Body of pancreas (tissue), 4 donors: ENCODE data around the gene PLPPR1. TPM values are rescaled to one million over a fixed set of nuclear protein-coding genes. Genes with fewer than 3 reads are reported as not detected.

Experiments used
- ATAC-seq: fragments of 150-250 bp; one replicate; pipeline ENCODE4 v1.9.1; 2016
- DNase-seq, 4 donors: peaks; one replicate each; pipeline ENCODE4 v3.0.0-alpha.2; 2019
- H3K27ac ChIP-seq, 4 donors: fragments of 200-600 bp; sonication (generic); 1 replicate in 3 of 4; 2 replicates in 1 of 4; pipeline versions ENCODE4 v1.5.1 to v1.6.1; 2016 to 2019; ENCODE audit warnings: mild to moderate bottlenecking in 1 of 4, mixed read lengths in 1 of 4, moderate library complexity in 1 of 4
- H3K27me3 ChIP-seq, 2 donors: fragments of 200-600 bp; sonication (generic); one replicate each; pipeline ENCODE4 v1.6.0; 2016; ENCODE audit warnings: mild to moderate bottlenecking in 1 of 2
- H3K36me3 ChIP-seq, 2 donors: fragments of 200-600 bp; sonication (generic); replicated peaks in 1 of 2; 2 replicates each; pipeline ENCODE4 v1.5.1; 2016; ENCODE audit warnings: low read depth in 2 of 2; ENCODE audit not compliant: insufficient read depth in 1 of 2
- H3K4me1 ChIP-seq: fragments of 200-600 bp; sonication (generic); one replicate; pipeline ENCODE4 v1.6.0; 2016
- H3K4me3 ChIP-seq, 2 donors: fragments of 200-600 bp; sonication (generic); 1 replicate in 1 of 2; 2 replicates in 1 of 2; pipeline ENCODE4 v1.5.1; 2016 to 2019
- H3K9me3 ChIP-seq, 3 donors: fragments of 200-600 bp; sonication (generic); 1 replicate in 2 of 3; 2 replicates in 1 of 3; pipeline ENCODE4 v1.5.1; 2016
- CTCF ChIP-seq, 7 experiments: fragments of 450-650 bp in 4 of 7; fragments of 200-600 bp in 3 of 7; sonication (generic) in 3 of 7; IDR thresholded peaks; one replicate each; pipeline ENCODE4 v1.5.1; 2016 to 2019; ENCODE audit warnings: antibody characterized with exemption in 7 of 7
- POLR2A ChIP-seq, 3 donors: fragments of 450-650 bp; IDR thresholded peaks; one replicate each; pipeline ENCODE4 v1.6.1; 2016; ENCODE audit warnings: antibody characterized with exemption in 3 of 3, mild to moderate bottlenecking in 2 of 3
- WGBS, 2 donors: methylation state at CpG; one replicate each; pipeline ENCODE4 v1.1.5; 2017; 5-methylcytosine and 5-hydroxymethylcytosine counted together
- intact Hi-C: fragments of 100-400 bp; cut with DNase I; formaldehyde crosslinking; loops from one replicate; pipeline ENCODE4 v1.15.1; 2023
- total RNA-seq, 2 donors: library from RNA; depleted of rRNA; stranded (reverse); fragments of >200 nt; gene quantifications; one replicate each; pipeline ENCODE4 v1.1.0, GENCODE V29; 2016

Gene PLPPR1
- total RNA-seq, 2 donors from 2014 or later = 0.26 TPM; not detected in 1

GRCh38 chr9:101333490-101333889 lies 305.0 kb downstream of the PLPPR1 start:
- Histone ChIP-seq H3K9me3 (no peaks in the 10 kb centered on the region), H3K27me3 (no peaks in the 10 kb centered on the region), H3K4me3 (no peak overlapping the region), H3K27ac (no peak overlapping the region), H3K4me1 (no peaks in the 10 kb centered on the region), H3K36me3 (no peaks in the 10 kb centered on the region)
- intact Hi-C loops = no loop called here
- no peak for ATAC-seq
- WGBS, 2 donors = 81 to 86% methylated on average over 4 of the region's 4 CpGs
- DNase-seq = no peak
- TF ChIP-seq CTCF (IDR thresholded peaks at IDR 0.05) (no peak), POLR2A (IDR thresholded peaks at IDR 0.05) (no peak)

- TF ChIP-seq CTCF (IDR thresholded peaks at IDR 0.05) (no peak), POLR2A (IDR thresholded peaks at IDR 0.05) (no peak)
- no peak overlapping the region for H3K4me3 ChIP-seq
- no peaks in the 10 kb centered on the region for H3K27me3 ChIP-seq
- H3K27ac ChIP-seq = no peak overlapping the region
- ATAC-seq (no peak), DNase-seq (no peak)
- intact Hi-C loops = no loop called here
- 85 to 94% methylated on average over 21 to 24 of the region's 25 CpGs for WGBS, 2 donors
- H3K4me1 ChIP-seq = no peaks in the 10 kb centered on the region
- no peaks in the 10 kb centered on the region for H3K36me3 ChIP-seq
- no peaks in the 10 kb centered on the region for H3K9me3 ChIP-seq
Observed at GRCh38 chr9:101333926-101334702, 305.6 kb downstream of the PLPPR1 start.

GRCh38 chr9:101336091-101336490 lies 307.6 kb downstream of the PLPPR1 start:
- no peak overlapping the region for H3K27ac ChIP-seq
- H3K4me1 ChIP-seq = no peaks in the 10 kb centered on the region
- no peaks in the 10 kb centered on the region for H3K36me3 ChIP-seq
- no peaks in the 10 kb centered on the region for H3K27me3 ChIP-seq
- H3K9me3 ChIP-seq = no peaks in the 10 kb centered on the region
- no peak overlapping the region for H3K4me3 ChIP-seq
- intact Hi-C loops = no loop called here
- DNase-seq (no peak), ATAC-seq (no peak)
- no peak for TF ChIP-seq CTCF (IDR thresholded peaks at IDR 0.05)
- no peak for TF ChIP-seq POLR2A (IDR thresholded peaks at IDR 0.05)

GRCh38 chr9:101337237-101337636 lies 308.7 kb downstream of the PLPPR1 start:
- peaks cover 3% of the 10 kb centered on the region for H3K4me1 ChIP-seq
- no peaks in the 10 kb centered on the region for H3K27me3 ChIP-seq
- ATAC-seq (no peak), DNase-seq (no peak)
- H3K9me3 ChIP-seq = no peaks in the 10 kb centered on the region
- H3K36me3 ChIP-seq = no peaks in the 10 kb centered on the region
- no peak for TF ChIP-seq CTCF (IDR thresholded peaks at IDR 0.05)
- no peak for TF ChIP-seq POLR2A (IDR thresholded peaks at IDR 0.05)
- intact Hi-C loops = no loop called here
- WGBS, 2 donors = 90 to 93% methylated on average over 2 of the region's 2 CpGs
- no peak overlapping the region for H3K27ac ChIP-seq
- no peak overlapping the region for H3K4me3 ChIP-seq

GRCh38 chr9:101341958-101342357 lies 313.4 kb downstream of the PLPPR1 start:
- intact Hi-C loops = no loop called here
- TF ChIP-seq POLR2A (IDR thresholded peaks at IDR 0.05) = no peak
- no peak for TF ChIP-seq CTCF (IDR thresholded peaks at IDR 0.05)

More at GRCh38 chr9:101341958-101342357, 313.4 kb downstream of the PLPPR1 start:
- DNase-seq (no peak), ATAC-seq (no peak)
- Histone ChIP-seq H3K4me3 (no peak overlapping the region), H3K27me3 (no peaks in the 10 kb centered on the region), H3K4me1 (peaks cover 16% of the 10 kb centered on the region), H3K27ac (no peak overlapping the region), H3K9me3 (no peaks in the 10 kb centered on the region), H3K36me3 (no peaks in the 10 kb centered on the region)
